Natural killer cell treated with Interleukin-12 subunit alpha and Interleukin-12 subunit beta and Interleukin-15 and Interleukin-18, amount 100 ng/mL, for 72 hours (primary cell): Measurements from ENCODE around the gene BRMS1. TPM values are rescaled to one million over a fixed set of nuclear protein-coding genes. Genes with fewer than 3 reads are reported as not detected.
A peak's percentile ranks its signal among the peaks of the same experiment; 100 is the strongest.
"Not testable (repeated sequence)": the region's sequence is repeated elsewhere in the genome, so short reads cannot be mapped to it uniquely, and the experiment has no call there.

ENCODE experiments used
- ATAC-seq, 2 donors: fragments of 150-1000 bp; cut with Tn5 transposase in 1 of 2; sonication (Bioruptor Pico), chemical (Tn5 transposase) in 1 of 2; 2 replicates each; pipeline ENCODE4 v1.10.0; 2021
- DNase-seq: peaks from one replicate; pipeline ENCODE4 v3.0.0; 2022; ENCODE audit warnings: low spot score
- H3K27ac Mint-ChIP-seq, 2 donors: 1 replicate in 1 of 2; 2 replicates in 1 of 2; pipeline ENCODE4 v1.8.0; 2022; ENCODE audit warnings: mixed read lengths in 2 of 2, mild to moderate bottlenecking in 1 of 2, moderate library complexity in 1 of 2
- H3K27me3 Mint-ChIP-seq, 2 donors: 1 replicate in 1 of 2; 2 replicates in 1 of 2; pipeline ENCODE4 v1.8.0; 2022; ENCODE audit warnings: mixed read lengths in 2 of 2
- H3K36me3 Mint-ChIP-seq: one replicate; pipeline ENCODE4 v1.8.0; 2022; ENCODE audit warnings: mixed read lengths
- H3K4me1 Mint-ChIP-seq, 2 donors: 1 replicate in 1 of 2; 2 replicates in 1 of 2; pipeline ENCODE4 v1.8.0; 2022; ENCODE audit warnings: low read depth in 2 of 2, mixed read lengths in 2 of 2, mild to moderate bottlenecking in 1 of 2
- H3K4me3 Mint-ChIP-seq: one replicate; pipeline ENCODE4 v1.8.0; 2022; ENCODE audit warnings: mixed read lengths
- H3K9me3 Mint-ChIP-seq: 2 replicates; pipeline ENCODE4 v1.8.0; 2022; ENCODE audit warnings: mixed read lengths
- total RNA-seq, 2 donors: library from RNA; stranded (reverse); gene quantifications; one replicate each; pipeline ENCODE4 v1.2.3, GENCODE V29; 2022

The BRMS1 gene
- total RNA-seq, 2 donors from 2014 or later: 53.2 to 64.5 TPM

GRCh38 chr11:66328031-66328301 lies 16.9 kb downstream of the BRMS1 start:
- ATAC-seq: peak; percentile 72 to 77
- H3K4me3 Mint-ChIP-seq: no peak overlapping the region

GRCh38 chr11:66327171-66328030 lies 17.5 kb downstream of the BRMS1 start:
- H3K4me3 Mint-ChIP-seq: peak overlapping the region; percentile 21
- H3K36me3 Mint-ChIP-seq: no peaks in the 10 kb centered on the region
- H3K4me1 Mint-ChIP-seq: peaks cover 25 to 26% of the 10 kb centered on the region in 2 donors

More at GRCh38 chr11:66328031-66328301, 16.9 kb downstream of the BRMS1 start:
- peak; percentile 62 for DNase-seq
- peaks cover 3 to 7% of the 10 kb centered on the region in 2 donors for H3K27me3 Mint-ChIP-seq
- H3K4me1 Mint-ChIP-seq: peaks cover 24 to 25% of the 10 kb centered on the region in 2 donors
- H3K9me3 Mint-ChIP-seq: no peaks in the 10 kb centered on the region
- no peaks in the 10 kb centered on the region for H3K36me3 Mint-ChIP-seq
- peak overlapping the region in 1 of 2 donors; percentile 42 for H3K27ac Mint-ChIP-seq

GRCh38 chr11:66326261-66327111 lies 18.4 kb downstream of the BRMS1 start:
- no peaks in the 10 kb centered on the region for H3K9me3 Mint-ChIP-seq
- H3K36me3 Mint-ChIP-seq: no peaks in the 10 kb centered on the region
- peak; percentile 42 for DNase-seq
- peak overlapping the region in 1 of 2 donors; percentile 25 for H3K27ac Mint-ChIP-seq
- H3K4me3 Mint-ChIP-seq: no peak overlapping the region
- peaks cover 7% of the 10 kb centered on the region in 2 donors for H3K27me3 Mint-ChIP-seq
- peaks cover 25 to 27% of the 10 kb centered on the region in 2 donors for H3K4me1 Mint-ChIP-seq
- no peak for ATAC-seq

More at GRCh38 chr11:66327171-66328030, 17.5 kb downstream of the BRMS1 start:
- DNase-seq (peak; percentile 59), ATAC-seq (peak in 1 of 2 donors; percentile 3)
- H3K27me3 Mint-ChIP-seq: peaks cover 4 to 7% of the 10 kb centered on the region in 2 donors
- peak overlapping the region in 1 of 2 donors; percentile 42 for H3K27ac Mint-ChIP-seq
- no peaks in the 10 kb centered on the region for H3K9me3 Mint-ChIP-seq

- H3K4me1 Mint-ChIP-seq: peaks cover 25 to 27% of the 10 kb centered on the region in 2 donors
- peak overlapping the region in 1 of 2 donors; percentile 25 for H3K27ac Mint-ChIP-seq
- H3K9me3 Mint-ChIP-seq: no peaks in the 10 kb centered on the region
- H3K36me3 Mint-ChIP-seq: no peaks in the 10 kb centered on the region
- H3K27me3 Mint-ChIP-seq: peaks cover 7 to 8% of the 10 kb centered on the region in 2 donors
- no peak overlapping the region for H3K4me3 Mint-ChIP-seq
- ATAC-seq: no peak
- no peak for DNase-seq
Observed at GRCh38 chr11:66325263-66325671, 19.6 kb downstream of the BRMS1 start.

- Mint-ChIP-seq H3K4me1 (peaks cover 25 to 27% of the 10 kb centered on the region in 2 donors), H3K36me3 (no peaks in the 10 kb centered on the region), H3K27ac (no peak overlapping the region), H3K27me3 (peaks cover 7 to 12% of the 10 kb centered on the region in 2 donors), H3K4me3 (no peak overlapping the region), H3K9me3 (no peaks in the 10 kb centered on the region)
- ATAC-seq (no peak), DNase-seq (no peak)
Observed at GRCh38 chr11:66324664-66325063, 20.2 kb downstream of the BRMS1 start.

GRCh38 chr11:66323684-66324083 lies 21.2 kb downstream of the BRMS1 start:
- Mint-ChIP-seq H3K4me3 (no peak overlapping the region), H3K4me1 (peaks cover 29 to 30% of the 10 kb centered on the region in 2 donors), H3K36me3 (no peaks in the 10 kb centered on the region), H3K27ac (peak overlapping the region in 1 of 2 donors; percentile 15), H3K27me3 (peaks cover 16 to 19% of the 10 kb centered on the region in 2 donors), H3K9me3 (no peaks in the 10 kb centered on the region)
- DNase-seq: peak; percentile 49
- ATAC-seq: no peak

GRCh38 chr11:66322732-66323427 lies 22.0 kb downstream of the BRMS1 start:
- Mint-ChIP-seq H3K27ac (peak overlapping the region in 1 of 2 donors; percentile 15), H3K4me1 (peaks cover 25 to 27% of the 10 kb centered on the region in 2 donors), H3K9me3 (no peaks in the 10 kb centered on the region), H3K4me3 (no peak overlapping the region), H3K36me3 (no peaks in the 10 kb centered on the region), H3K27me3 (peaks cover 19 to 22% of the 10 kb centered on the region in 2 donors)
- ATAC-seq (no peak), DNase-seq (peak; percentile 23)

- ATAC-seq (no peak), DNase-seq (no peak)
- H3K4me3 Mint-ChIP-seq: no peak overlapping the region
- H3K27me3 Mint-ChIP-seq: peaks cover 19 to 22% of the 10 kb centered on the region in 2 donors
- no peak overlapping the region for H3K27ac Mint-ChIP-seq
- no peaks in the 10 kb centered on the region for H3K9me3 Mint-ChIP-seq
- H3K36me3 Mint-ChIP-seq: no peaks in the 10 kb centered on the region
- peaks cover 16 to 24% of the 10 kb centered on the region in 2 donors for H3K4me1 Mint-ChIP-seq
Observed at GRCh38 chr11:66321606-66322005, 23.3 kb downstream of the BRMS1 start.

- H3K4me3 Mint-ChIP-seq, H3K9me3 Mint-ChIP-seq, H3K36me3 Mint-ChIP-seq, H3K27ac Mint-ChIP-seq, ATAC-seq, DNase-seq: not testable (repeated sequence)
- H3K4me1 Mint-ChIP-seq: peaks cover 11 to 21% of the 10 kb centered on the region in 2 donors
- peaks cover 22 to 24% of the 10 kb centered on the region in 2 donors for H3K27me3 Mint-ChIP-seq
Observed at GRCh38 chr11:66320748-66321147, 24.2 kb downstream of the BRMS1 start.

GRCh38 chr11:66320289-66320688 lies 24.6 kb downstream of the BRMS1 start:
- peaks cover 27 to 28% of the 10 kb centered on the region in 2 donors for H3K27me3 Mint-ChIP-seq
- DNase-seq, H3K4me3 Mint-ChIP-seq, ATAC-seq, H3K27ac Mint-ChIP-seq, H3K9me3 Mint-ChIP-seq, H3K36me3 Mint-ChIP-seq: not testable (repeated sequence)
- H3K4me1 Mint-ChIP-seq: peaks cover 12 to 24% of the 10 kb centered on the region in 2 donors

- no peak for ATAC-seq
- Mint-ChIP-seq H3K9me3 (no peaks in the 10 kb centered on the region), H3K27ac (peak overlapping the region in 1 of 2 donors; percentile 50), H3K27me3 (peaks cover 28 to 29% of the 10 kb centered on the region in 2 donors), H3K4me1 (peaks cover 20 to 25% of the 10 kb centered on the region in 2 donors), H3K4me3 (peak overlapping the region; percentile 25), H3K36me3 (no peaks in the 10 kb centered on the region)
- no peak for DNase-seq
Observed at GRCh38 chr11:66318600-66318970, 26.3 kb downstream of the BRMS1 start.

- Mint-ChIP-seq H3K4me3 (peak overlapping the region; percentile 25), H3K9me3 (no peaks in the 10 kb centered on the region), H3K4me1 (peaks cover 20 to 25% of the 10 kb centered on the region in 2 donors), H3K36me3 (no peaks in the 10 kb centered on the region), H3K27me3 (peaks cover 23 to 29% of the 10 kb centered on the region in 2 donors), H3K27ac (no peak overlapping the region)
- DNase-seq (peak; percentile 53), ATAC-seq (peak in 1 of 2 donors; percentile 63)
Observed at GRCh38 chr11:66317723-66318599, 26.9 kb downstream of the BRMS1 start.
